Bone marrow (tissue), 2 donors: ENCODE data around the gene PET117.
"Not testable (repeated sequence)": the region's sequence is repeated elsewhere in the genome, so short reads cannot be mapped to it uniquely, and the experiment has no call there.

ENCODE experiments used
- DNase-seq, 2 donors: peaks; one replicate each; lab custom pipeline; 2025; lab: John Stamatoyannopoulos, UW

The PET117 gene, protein sequence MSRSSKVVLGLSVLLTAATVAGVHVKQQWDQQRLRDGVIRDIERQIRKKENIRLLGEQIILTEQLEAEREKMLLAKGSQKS

GRCh38 chr20:18137412-18138265 is at the start of gene PET117, which contains the start of gene KAT14:
TSS of gene PET117 (plus strand) at chr20:18137863. CDS start at chr20:18137956, 93 bp downstream.
TSS of gene KAT14 (plus strand) at chr20:18137863. CDS start at chr20:18142661, 4,798 bp downstream.
- DNase-seq = peak; percentile 74 to 84

DNA sequence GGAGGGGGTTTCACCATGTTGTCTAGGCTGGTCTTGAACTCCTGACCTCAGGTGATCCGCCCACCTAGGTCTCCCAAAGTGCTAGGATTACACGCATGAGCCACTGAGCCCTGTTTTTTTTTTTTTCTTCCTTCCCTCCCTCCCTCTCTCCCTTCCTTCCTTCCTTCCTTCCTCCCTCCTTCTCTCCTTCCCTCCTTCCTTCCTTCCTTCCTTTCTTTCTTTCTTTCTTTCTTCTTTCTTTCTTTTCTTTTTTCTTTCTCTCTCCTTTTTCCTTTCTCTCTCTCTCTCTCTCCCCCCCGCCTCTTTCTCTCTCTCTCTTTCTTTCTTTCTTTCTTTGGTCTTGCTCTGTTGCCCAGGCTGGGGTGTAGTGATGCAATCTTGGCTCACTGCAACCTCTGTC is 49.4 kb upstream of the PET117 start:
- DNase-seq = not testable (repeated sequence)

- not testable (repeated sequence) for DNase-seq
Measured at GRCh38 chr20:18088841-18089240, 48.8 kb upstream of the PET117 start.

- DNase-seq = no peak
Measured at GRCh38 chr20:18090044-18090443, 47.6 kb upstream of the PET117 start.

DNA sequence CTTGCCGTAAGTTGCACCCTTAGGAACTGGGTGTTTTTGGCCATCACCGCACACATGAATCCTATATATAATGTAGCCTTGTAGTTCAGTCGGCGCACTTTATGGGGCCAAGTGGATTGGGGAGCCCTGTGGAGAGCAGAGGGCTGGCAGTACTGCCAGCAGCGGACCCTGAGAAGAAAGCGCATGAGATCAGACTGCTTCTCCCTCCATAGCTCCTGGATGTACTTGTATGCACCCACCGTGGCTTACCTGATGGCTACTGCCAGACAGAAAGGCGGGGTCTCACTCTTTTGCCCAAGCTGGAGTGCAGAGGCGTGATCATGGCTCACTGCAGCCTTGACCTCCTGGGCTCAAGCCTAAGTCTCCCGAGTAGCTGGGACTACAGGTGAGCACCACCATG is 47.2 kb upstream of the PET117 start:
- no peak for DNase-seq

GRCh38 chr20:18091623-18092022 is 46.0 kb upstream of the PET117 start:
- DNase-seq = no peak

GRCh38 chr20:18092890-18093289 is 44.8 kb upstream of the PET117 start:
- DNase-seq = no peak

DNA sequence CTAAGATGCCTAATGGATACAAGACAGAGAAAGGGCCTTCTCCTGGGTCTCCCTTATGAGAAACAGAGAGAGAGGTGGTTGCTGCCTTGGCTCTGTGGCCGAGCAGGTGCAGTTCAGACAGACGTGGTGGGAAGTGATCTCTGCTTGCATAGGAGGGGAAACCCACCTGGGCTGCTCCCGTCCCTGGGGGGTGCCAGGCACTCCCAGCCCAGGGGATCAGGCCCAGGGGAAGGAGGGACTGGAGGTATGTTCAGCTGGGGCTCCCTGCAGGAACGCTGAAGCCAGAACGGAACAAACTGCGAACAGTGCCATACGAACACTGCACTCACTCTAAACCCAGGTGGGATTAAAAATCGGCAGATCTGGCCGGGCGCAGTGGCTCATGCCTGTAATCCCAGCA is 44.3 kb upstream of the PET117 start:
- DNase-seq = no peak

GRCh38 chr20:18094191-18094590 is 43.5 kb upstream of the PET117 start:
- no peak for DNase-seq

DNA sequence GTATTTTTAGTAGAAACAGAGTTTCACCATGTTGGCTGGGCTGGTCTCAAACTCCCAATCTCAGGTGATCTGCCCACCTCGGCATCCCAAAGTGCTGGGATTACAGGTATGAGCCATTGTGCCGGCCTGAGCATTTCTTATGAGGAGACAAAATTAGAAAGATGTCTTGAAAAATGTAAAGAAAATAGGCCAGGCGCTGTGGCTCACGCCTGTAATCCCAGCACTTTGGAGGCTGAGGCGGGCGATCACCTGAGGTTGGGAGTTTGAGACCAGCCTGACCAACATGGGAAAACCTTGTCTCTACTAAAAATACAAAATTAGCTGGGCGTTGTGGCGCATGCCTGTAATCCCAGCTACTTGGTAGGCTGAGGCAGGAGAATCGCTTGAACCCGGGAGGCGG is 37.1 kb upstream of the PET117 start:
- not testable (repeated sequence) for DNase-seq

- DNase-seq = no peak
Measured at GRCh38 chr20:18101125-18101810, 36.4 kb upstream of the PET117 start.

- DNase-seq = no peak
Measured at GRCh38 chr20:18103497-18103896, 34.2 kb upstream of the PET117 start.

DNA sequence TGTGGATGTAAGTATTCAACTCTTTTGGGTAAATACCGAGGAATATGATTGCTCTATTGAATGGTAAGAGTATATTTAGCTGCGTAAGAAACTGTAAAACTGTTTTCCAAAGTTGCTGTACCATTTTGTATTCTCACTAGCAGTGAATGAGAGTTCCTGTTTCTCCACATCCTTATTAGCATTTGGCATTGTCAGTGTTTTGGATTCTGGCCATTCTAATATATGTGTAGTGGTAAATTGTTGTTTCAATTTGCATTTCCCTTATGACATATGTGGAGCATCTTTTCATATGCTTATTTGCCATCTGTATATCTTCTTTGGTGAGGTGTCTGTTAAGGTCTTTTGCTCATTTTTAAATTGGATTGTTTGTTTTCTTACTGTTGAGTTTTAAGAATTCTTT is 29.3 kb upstream of the PET117 start:
- DNase-seq = no peak

- DNase-seq = peak in 1 of 2 donors; percentile 67
Measured at GRCh38 chr20:18128574-18128973, 9.1 kb upstream of the PET117 start.

GRCh38 chr20:18132663-18133062 is 5.0 kb upstream of the PET117 start:
- DNase-seq = no peak

DNA sequence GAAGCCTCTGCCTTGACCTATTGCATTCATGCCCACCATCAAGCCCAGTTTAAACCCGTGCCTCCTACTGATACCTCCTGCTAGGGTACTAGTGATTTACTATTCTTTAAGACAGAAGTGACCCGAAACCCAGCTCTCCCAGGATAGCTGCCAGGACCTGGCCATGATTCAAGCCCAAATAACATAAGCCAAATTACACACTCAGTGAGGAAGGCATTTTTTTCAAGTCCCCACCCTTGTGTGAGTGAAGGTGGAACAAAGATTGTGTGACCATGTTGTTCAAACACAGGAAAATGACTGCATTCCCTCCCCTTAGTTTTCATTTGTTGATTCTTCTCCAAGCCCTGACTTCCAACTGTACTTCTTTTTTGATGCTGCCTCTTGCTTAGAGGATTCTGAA is 3.7 kb upstream of the PET117 start:
- DNase-seq = no peak

DNA sequence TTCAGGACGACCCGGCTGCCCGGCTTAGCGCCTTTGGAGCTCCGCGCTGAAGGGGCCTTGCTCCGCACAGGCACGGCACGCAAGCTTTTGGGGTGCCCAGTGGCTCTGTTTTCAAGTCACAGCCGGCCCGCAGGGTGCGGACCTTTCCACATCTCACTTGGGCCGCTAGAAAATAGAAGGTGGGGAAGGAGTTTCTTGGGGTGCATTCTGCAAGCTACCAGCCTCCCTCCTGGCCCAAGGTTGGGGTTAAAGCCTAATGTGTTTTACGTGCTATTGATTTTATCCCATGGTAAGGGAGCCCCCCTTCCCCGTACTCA is 561 bp downstream of the PET117 start:
- DNase-seq = no peak

- DNase-seq = no peak
Measured at GRCh38 chr20:18138639-18139583, 1.2 kb downstream of the PET117 start.

DNA sequence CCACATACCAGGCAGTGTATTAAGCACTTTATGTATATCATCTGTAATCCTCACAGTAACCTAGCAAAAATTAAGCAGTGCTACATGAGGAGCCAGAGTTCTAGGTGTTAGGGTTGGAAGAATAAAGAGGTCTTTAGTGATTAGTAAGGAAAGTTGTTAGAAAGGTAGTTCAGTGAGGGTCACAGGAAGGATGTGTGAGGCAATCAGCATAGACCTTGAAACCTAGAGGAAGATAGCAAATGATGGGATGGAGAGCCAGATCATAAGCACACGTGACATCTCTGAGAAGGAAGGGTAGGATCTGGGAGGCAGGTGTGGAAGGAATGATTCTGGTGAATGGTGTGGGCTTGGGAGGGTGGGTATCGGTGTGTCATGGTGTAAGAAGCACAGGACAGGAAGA is 2.2 kb downstream of the PET117 start:
- DNase-seq = no peak

DNA sequence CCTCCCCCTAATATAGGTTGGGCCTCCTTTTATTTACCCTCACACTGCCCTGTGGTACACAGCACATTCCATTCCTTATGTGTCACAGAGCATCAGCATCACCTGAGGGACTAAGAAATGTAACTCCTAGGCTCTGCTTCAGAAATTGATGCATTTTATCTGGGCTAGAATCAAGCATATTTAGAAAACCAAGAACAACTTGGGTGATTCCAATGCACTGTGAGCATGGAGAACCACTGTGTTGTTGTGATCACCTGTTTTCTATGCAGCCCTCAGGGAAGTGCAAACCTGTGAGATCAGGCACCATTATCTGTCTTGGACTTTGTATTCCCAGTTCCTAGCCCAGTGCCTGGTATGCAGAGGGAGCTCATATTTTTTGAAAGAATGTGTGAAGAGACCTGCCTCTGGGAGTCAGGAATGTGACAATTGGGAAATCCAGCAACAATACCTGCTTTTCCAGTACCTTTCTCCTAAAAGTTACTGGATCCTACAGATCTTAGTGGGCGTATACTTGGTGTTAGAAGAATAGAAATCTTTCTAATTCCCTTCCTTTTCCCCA is 7.0 kb downstream of the PET117 start:
- DNase-seq = no peak

DNA sequence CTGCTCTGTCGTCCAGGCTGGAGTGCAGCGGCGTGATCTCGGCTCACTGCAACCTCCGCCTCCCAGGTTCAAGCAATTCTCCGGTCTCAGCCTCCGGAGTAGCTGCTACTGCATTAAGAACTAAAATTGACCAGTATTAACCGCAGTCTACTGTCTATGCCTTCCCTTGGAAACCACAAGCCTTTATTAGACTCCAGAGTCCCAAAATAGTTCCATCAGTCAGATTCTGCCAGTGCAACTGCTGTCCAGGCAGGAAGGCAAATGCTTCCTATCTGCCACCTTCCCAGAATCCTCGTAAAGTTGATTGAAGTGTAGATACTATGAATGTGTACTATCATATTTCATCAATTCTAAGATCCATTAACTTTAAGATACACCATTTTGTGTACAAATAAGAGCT is 16.7 kb downstream of the PET117 start:
- DNase-seq = no peak

GRCh38 chr20:18156045-18156444 is 18.4 kb downstream of the PET117 start:
- DNase-seq = no peak
